ENCODE results near the gene MRGPRF.

MRGPRF gene

GRCh38 chr11:68982134-68982533 is 30.9 kb downstream of the MRGPRF start:
- Histone ChIP-seq H3K4me2 (no peak overlapping the region), H4K20me1 (ENCODE audit: insufficient read depth) (no peaks in the 10 kb centered on the region), H3K4me1 (ENCODE audit: low read depth, poor library complexity, severe bottlenecking) (no peaks in the 10 kb centered on the region), H3K27me3 (ENCODE audit: insufficient read depth, low read depth) (peaks cover 6% of the 10 kb centered on the region), H3K79me2 (ENCODE audit: insufficient read depth, low read depth) (no peaks in the 10 kb centered on the region), H3K36me3 (ENCODE audit: insufficient read depth) (no peaks in the 10 kb centered on the region), H3K27ac (no peak overlapping the region), H2AFZ (ENCODE audit: low read depth) (no peak overlapping the region), H3K4me3 (IDR thresholded peaks at IDR 0.05; ENCODE audit: insufficient read depth, low read depth, low read length) (no peak overlapping the region), H3K9ac (no peak overlapping the region)
- TF ChIP-seq CTCF (conservative IDR thresholded peaks at IDR 0.05; ENCODE audit: low read depth, low read length), result no peak

- Histone ChIP-seq H4K20me1 (ENCODE audit: insufficient read depth) (no peaks in the 10 kb centered on the region), H3K36me3 (ENCODE audit: insufficient read depth) (no peaks in the 10 kb centered on the region), H2AFZ (ENCODE audit: low read depth) (no peak within 1 kb of the TSS), H3K27me3 (ENCODE audit: insufficient read depth, low read depth) (peaks cover 6% of the 10 kb centered on the region), H3K27ac (no peak within 1 kb of the TSS), H3K4me3 (IDR thresholded peaks at IDR 0.05; ENCODE audit: insufficient read depth, low read depth, low read length) (no peak within 1 kb of the TSS), H3K4me2 (no peak within 1 kb of the TSS), H3K9ac (no peak within 1 kb of the TSS), H3K79me2 (ENCODE audit: insufficient read depth, low read depth) (no peaks in the 10 kb centered on the region), H3K4me1 (ENCODE audit: low read depth, poor library complexity, severe bottlenecking) (no peaks in the 10 kb centered on the region)
- no peak for TF ChIP-seq CTCF (conservative IDR thresholded peaks at IDR 0.05; ENCODE audit: low read depth, low read length)
These were observed 32.3 kb downstream of the MRGPRF start, which contains the start of gene MRGPRD for GRCh38 chr11:68980776-68981065. MRGPRD (minus strand) TSS chr11:68980986; CDS start chr11:68980986, 0 bp downstream.

GRCh38 chr11:68979931-68980775 is 32.9 kb downstream of the MRGPRF start:
- Histone ChIP-seq H3K9ac (no peak overlapping the region), H3K27ac (no peak overlapping the region), H3K4me3 (IDR thresholded peaks at IDR 0.05; ENCODE audit: insufficient read depth, low read depth, low read length) (no peak overlapping the region), H3K79me2 (ENCODE audit: insufficient read depth, low read depth) (no peaks in the 10 kb centered on the region), H3K36me3 (ENCODE audit: insufficient read depth) (no peaks in the 10 kb centered on the region), H3K27me3 (ENCODE audit: insufficient read depth, low read depth) (peaks cover 6% of the 10 kb centered on the region), H4K20me1 (ENCODE audit: insufficient read depth) (no peaks in the 10 kb centered on the region), H3K4me2 (no peak overlapping the region), H2AFZ (ENCODE audit: low read depth) (no peak overlapping the region), H3K4me1 (ENCODE audit: low read depth, poor library complexity, severe bottlenecking) (no peaks in the 10 kb centered on the region)
- TF ChIP-seq CTCF (conservative IDR thresholded peaks at IDR 0.05; ENCODE audit: low read depth, low read length), result no peak

GRCh38 chr11:68978931-68979594 is 34.0 kb downstream of the MRGPRF start:
- Histone ChIP-seq H3K79me2 (ENCODE audit: insufficient read depth, low read depth) (no peaks in the 10 kb centered on the region), H3K27ac (no peak overlapping the region), H3K4me3 (IDR thresholded peaks at IDR 0.05; ENCODE audit: insufficient read depth, low read depth, low read length) (no peak overlapping the region), H3K4me2 (no peak overlapping the region), H2AFZ (ENCODE audit: low read depth) (no peak overlapping the region), H3K27me3 (ENCODE audit: insufficient read depth, low read depth) (peaks cover 6% of the 10 kb centered on the region), H3K4me1 (ENCODE audit: low read depth, poor library complexity, severe bottlenecking) (no peaks in the 10 kb centered on the region), H4K20me1 (ENCODE audit: insufficient read depth) (no peaks in the 10 kb centered on the region), H3K36me3 (ENCODE audit: insufficient read depth) (no peaks in the 10 kb centered on the region), H3K9ac (no peak overlapping the region)
- TF ChIP-seq CTCF (conservative IDR thresholded peaks at IDR 0.05; ENCODE audit: low read depth, low read length), result no peak
